HL-60 (cell line): Measurements from ENCODE around the gene RYR2.

Experiments used
- GABPA ChIP-seq: IDR thresholded peaks from 2 replicates; pipeline ENCODE4 v1.6.1; 2012; ENCODE audit warnings: low read depth
- POLR2AphosphoS5 ChIP-seq: IDR thresholded peaks from 2 replicates; pipeline ENCODE4 v1.6.1; 2012; ENCODE audit warnings: low read depth
- SPI1 ChIP-seq: IDR thresholded peaks from 2 replicates; pipeline ENCODE4 v1.6.1; 2012; ENCODE audit warnings: low read depth, mild to moderate bottlenecking, borderline replicate concordance
- TF ChIP-seq, protein P1 (sequence below): IDR thresholded peaks from one replicate; pipeline ENCODE4 v1.5.1; 2011; ENCODE audit warnings: low read length, control low read depth, inconsistent platforms; ENCODE audit not compliant: insufficient read depth
- TF ChIP-seq, protein P2 (sequence below): IDR thresholded peaks from 2 replicates; pipeline ENCODE4 v1.6.1; 2012; ENCODE audit warnings: low read depth; ENCODE audit not compliant: insufficient replicate concordance

DNA sequence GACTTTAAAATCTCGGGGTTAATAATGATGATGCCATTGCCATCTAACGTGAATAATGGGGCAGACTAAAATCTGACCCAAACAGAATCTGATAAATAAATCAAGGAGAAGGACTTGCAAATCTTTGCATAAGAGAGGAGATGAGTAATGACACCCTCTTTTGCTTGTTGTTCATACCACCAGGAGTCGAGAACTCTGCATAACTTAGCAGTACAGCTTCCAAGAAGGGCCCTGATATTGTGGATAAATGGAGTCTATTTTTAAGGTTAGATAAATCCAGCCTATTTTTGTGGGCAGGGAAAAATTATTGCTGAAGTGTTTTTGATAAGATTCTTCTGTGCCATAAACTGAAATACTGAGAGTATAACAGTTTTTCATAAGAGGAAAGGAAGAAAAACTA lies 17.3 kb downstream of the RYR2 start:
- TF ChIP-seq, protein P1, sequence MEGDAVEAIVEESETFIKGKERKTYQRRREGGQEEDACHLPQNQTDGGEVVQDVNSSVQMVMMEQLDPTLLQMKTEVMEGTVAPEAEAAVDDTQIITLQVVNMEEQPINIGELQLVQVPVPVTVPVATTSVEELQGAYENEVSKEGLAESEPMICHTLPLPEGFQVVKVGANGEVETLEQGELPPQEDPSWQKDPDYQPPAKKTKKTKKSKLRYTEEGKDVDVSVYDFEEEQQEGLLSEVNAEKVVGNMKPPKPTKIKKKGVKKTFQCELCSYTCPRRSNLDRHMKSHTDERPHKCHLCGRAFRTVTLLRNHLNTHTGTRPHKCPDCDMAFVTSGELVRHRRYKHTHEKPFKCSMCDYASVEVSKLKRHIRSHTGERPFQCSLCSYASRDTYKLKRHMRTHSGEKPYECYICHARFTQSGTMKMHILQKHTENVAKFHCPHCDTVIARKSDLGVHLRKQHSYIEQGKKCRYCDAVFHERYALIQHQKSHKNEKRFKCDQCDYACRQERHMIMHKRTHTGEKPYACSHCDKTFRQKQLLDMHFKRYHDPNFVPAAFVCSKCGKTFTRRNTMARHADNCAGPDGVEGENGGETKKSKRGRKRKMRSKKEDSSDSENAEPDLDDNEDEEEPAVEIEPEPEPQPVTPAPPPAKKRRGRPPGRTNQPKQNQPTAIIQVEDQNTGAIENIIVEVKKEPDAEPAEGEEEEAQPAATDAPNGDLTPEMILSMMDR: no peak
- TF ChIP-seq POLR2AphosphoS5: no peak
- TF ChIP-seq SPI1: no peak
- TF ChIP-seq, protein P2, sequence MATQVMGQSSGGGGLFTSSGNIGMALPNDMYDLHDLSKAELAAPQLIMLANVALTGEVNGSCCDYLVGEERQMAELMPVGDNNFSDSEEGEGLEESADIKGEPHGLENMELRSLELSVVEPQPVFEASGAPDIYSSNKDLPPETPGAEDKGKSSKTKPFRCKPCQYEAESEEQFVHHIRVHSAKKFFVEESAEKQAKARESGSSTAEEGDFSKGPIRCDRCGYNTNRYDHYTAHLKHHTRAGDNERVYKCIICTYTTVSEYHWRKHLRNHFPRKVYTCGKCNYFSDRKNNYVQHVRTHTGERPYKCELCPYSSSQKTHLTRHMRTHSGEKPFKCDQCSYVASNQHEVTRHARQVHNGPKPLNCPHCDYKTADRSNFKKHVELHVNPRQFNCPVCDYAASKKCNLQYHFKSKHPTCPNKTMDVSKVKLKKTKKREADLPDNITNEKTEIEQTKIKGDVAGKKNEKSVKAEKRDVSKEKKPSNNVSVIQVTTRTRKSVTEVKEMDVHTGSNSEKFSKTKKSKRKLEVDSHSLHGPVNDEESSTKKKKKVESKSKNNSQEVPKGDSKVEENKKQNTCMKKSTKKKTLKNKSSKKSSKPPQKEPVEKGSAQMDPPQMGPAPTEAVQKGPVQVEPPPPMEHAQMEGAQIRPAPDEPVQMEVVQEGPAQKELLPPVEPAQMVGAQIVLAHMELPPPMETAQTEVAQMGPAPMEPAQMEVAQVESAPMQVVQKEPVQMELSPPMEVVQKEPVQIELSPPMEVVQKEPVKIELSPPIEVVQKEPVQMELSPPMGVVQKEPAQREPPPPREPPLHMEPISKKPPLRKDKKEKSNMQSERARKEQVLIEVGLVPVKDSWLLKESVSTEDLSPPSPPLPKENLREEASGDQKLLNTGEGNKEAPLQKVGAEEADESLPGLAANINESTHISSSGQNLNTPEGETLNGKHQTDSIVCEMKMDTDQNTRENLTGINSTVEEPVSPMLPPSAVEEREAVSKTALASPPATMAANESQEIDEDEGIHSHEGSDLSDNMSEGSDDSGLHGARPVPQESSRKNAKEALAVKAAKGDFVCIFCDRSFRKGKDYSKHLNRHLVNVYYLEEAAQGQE: no peak
- no peak for TF ChIP-seq GABPA
